Right lobe of liver (tissue), 5 donors: ENCODE measurements around the gene LMNTD1. TPM values are rescaled to one million over a fixed set of nuclear protein-coding genes. Genes with fewer than 3 reads are reported as not detected.

Experiments
- small RNA-seq, 2 experiments: library from RNA; depleted of rRNA; stranded (forward); fragments of <200 nt; gene quantifications; one replicate each; pipeline ENCODE3, GENCODE V24; 2016
- total RNA-seq, 6 experiments: library from RNA; depleted of rRNA in 2 of 6; stranded (reverse); fragments of >200 nt in 2 of 6; fragmentation: NEBNext Ultra II Directional in 3 of 6; extraction: Animal tissue kit (Norgen Biotek cat#: 25700) in 3 of 6; gene quantifications; one replicate each; pipeline versions ENCODE4 v1.1.0 to v1.2.4, GENCODE V29; 2016 to 2023
- donor health status: DM: no; HTN: no; CAD: no.
- donor health status: DM: no; HTN: no; CAD: no.
- donor health status: DM: no; HTN: yes; CAD: no.
- donor health status: DM: no; HTN: yes; CAD: no.

The LMNTD1 gene
- total RNA-seq, 6 experiments from 2014 or later, result not detected

Small RNAs within 50 kb of the gene (small RNA-seq; reads per million reads assigned to genes)
- gene TUBB4BP1, result 0 reads per million in 2 experiments
